GM19397 (cell line): ENCODE measurements around the gene PYHIN1.

ENCODE experiments used
- ATAC-seq: cut with Tn5 transposase; IDR thresholded peaks from one replicate; pipeline ENCODE4 v1.9.1; 2021; ENCODE audit warnings: mild to moderate bottlenecking, moderate library complexity; ENCODE audit not compliant: unreplicated experiment

Gene PYHIN1

GRCh38 chr1:159011751-159012150, 80.4 kb downstream of the PYHIN1 start:
- ATAC-seq = no peak

DNA sequence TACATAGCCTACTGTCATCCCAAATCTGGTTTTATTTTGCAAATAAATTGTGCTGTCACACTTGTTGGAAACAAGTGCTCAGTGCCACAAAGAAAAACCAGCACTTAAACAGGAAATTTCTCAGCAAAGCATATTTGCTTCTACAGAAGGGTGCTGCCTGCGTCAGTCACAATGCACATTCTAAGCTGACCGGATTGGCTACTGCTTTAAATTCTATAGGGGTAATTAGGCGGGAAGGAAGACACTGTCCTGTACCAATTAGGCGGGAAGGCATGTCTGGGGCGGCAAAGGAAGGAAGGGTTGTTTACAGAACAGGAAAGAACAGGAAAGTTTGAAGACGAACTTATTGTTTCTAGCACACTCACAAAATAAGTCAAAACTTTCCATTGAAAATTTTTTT, 81.1 kb downstream of the PYHIN1 start:
- ATAC-seq = no peak

GRCh38 chr1:159014003-159014571, 82.7 kb downstream of the PYHIN1 start:
- ATAC-seq = no peak

- ATAC-seq = no peak
Observed at GRCh38 chr1:159014851-159015250, 83.5 kb downstream of the PYHIN1 start.

GRCh38 chr1:159015440-159015909, 84.1 kb downstream of the PYHIN1 start:
- peak; percentile 97 for ATAC-seq

- no peak for ATAC-seq
Observed at GRCh38 chr1:159023723-159024122, 92.4 kb downstream of the PYHIN1 start.

DNA sequence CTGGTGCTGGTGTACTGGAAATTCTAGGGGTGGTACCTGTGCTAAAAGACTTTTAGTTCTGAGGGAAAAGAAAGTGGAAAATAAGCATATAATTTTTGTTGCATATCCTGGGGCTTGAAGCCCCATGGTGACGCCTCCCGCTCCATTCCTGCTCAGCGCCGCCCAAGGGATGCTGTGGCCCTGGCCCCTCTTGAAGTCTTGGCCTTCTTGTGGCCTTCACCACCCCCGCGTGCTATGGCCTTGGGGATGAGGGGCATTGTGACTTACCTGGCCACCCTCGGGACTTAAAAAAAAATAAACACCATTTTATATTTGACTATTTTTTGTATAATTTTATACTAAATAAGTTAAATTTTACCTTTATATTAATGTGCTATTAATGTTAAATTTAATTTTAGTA, 93.7 kb downstream of the PYHIN1 start:
- ATAC-seq = no peak
